ENCODE data around the gene FGD4.

FGD4 gene

GRCh38 chr12:32365473-32366064, 33.8 kb upstream of the FGD4 start:
- TF ChIP-seq CTCF (IDR thresholded peaks at IDR 0.05; ENCODE audit: insufficient read depth, low read length, missing control alignments) = peak; percentile 75
- H3K4me3 ChIP-seq (ENCODE audit: low read depth, low read length) = no peak overlapping the region
- ChIA-PET POLR2A (interaction anchor here (0.5 kb wide), 1 partner anchor 942 kb away, joined by 3 read pairs; no protein-coding TSS in a partner anchor), CTCF (interaction anchor here (0.6 to 5.5 kb wide), 24 partner anchors 10 to 712 kb away, joined by 3 to 80 read pairs (median 4); partner anchors contain the start of gene YARS2)
- DNase-seq (ENCODE audit: low read depth, low spot score) = peak; percentile 33

GRCh38 chr12:32366714-32367113, 32.6 kb upstream of the FGD4 start:
- ChIA-PET CTCF (interaction anchor here (1.2 to 5.5 kb wide), 10 partner anchors 11 to 713 kb away, joined by 3 to 80 read pairs (median 8); partner anchors contain the start of gene YARS2), POLR2A (no interaction called here)
- TF ChIP-seq CTCF (IDR thresholded peaks at IDR 0.05; ENCODE audit: insufficient read depth, low read length, missing control alignments) = no peak
- no peak for DNase-seq (ENCODE audit: low read depth, low spot score)
- no peak overlapping the region for H3K4me3 ChIP-seq (ENCODE audit: low read depth, low read length)

- CTCF ChIA-PET = interaction anchor here (0.5 to 5.5 kb wide), 8 partner anchors 10 to 698 kb away, joined by 3 to 80 read pairs (median 8); partner anchors contain the start of gene YARS2
- POLR2A ChIA-PET = no interaction called here
- no peak overlapping the region for H3K4me3 ChIP-seq (ENCODE audit: low read depth, low read length)
- no peak for DNase-seq (ENCODE audit: low read depth, low spot score)
- TF ChIP-seq CTCF (IDR thresholded peaks at IDR 0.05; ENCODE audit: insufficient read depth, low read length, missing control alignments) = no peak
Measured at GRCh38 chr12:32367381-32367780, 32.0 kb upstream of the FGD4 start.

GRCh38 chr12:32369202-32369601, 30.2 kb upstream of the FGD4 start:
- no peak for TF ChIP-seq CTCF (IDR thresholded peaks at IDR 0.05; ENCODE audit: insufficient read depth, low read length, missing control alignments)
- POLR2A ChIA-PET = no interaction called here
- no peak for DNase-seq (ENCODE audit: low read depth, low spot score)
- CTCF ChIA-PET = interaction anchor here (2.9 to 5.5 kb wide), 2 partner anchors 289 to 302 kb away, joined by 10 to 80 read pairs; no protein-coding TSS in a partner anchor
- no peak overlapping the region for H3K4me3 ChIP-seq (ENCODE audit: low read depth, low read length)

GRCh38 chr12:32377344-32378055, 21.9 kb upstream of the FGD4 start:
- CTCF ChIA-PET = interaction anchor here (0.8 to 4.1 kb wide), 3 partner anchors 10 to 23 kb away, joined by 3 to 16 read pairs (median 6); no protein-coding TSS in a partner anchor

More at GRCh38 chr12:32377344-32378055, 21.9 kb upstream of the FGD4 start:
- no peak for DNase-seq (ENCODE audit: low read depth, low spot score)
- POLR2A ChIA-PET = no interaction called here
- TF ChIP-seq CTCF (IDR thresholded peaks at IDR 0.05; ENCODE audit: insufficient read depth, low read length, missing control alignments) = no peak
- no peak overlapping the region for H3K4me3 ChIP-seq (ENCODE audit: low read depth, low read length)
